Epidermal melanocyte (primary cell): ENCODE results near the gene MINK1.
A peak's percentile ranks its signal among the peaks of the same experiment; 100 is the strongest.

ENCODE experiments used
- DNase-seq: peaks from one replicate; pipeline ENCODE4 v3.0.0; 2011; ENCODE audit warnings: low spot score; ENCODE audit not compliant: insufficient read length

Gene MINK1

GRCh38 chr17:4932756-4933155, 99.6 kb downstream of the MINK1 start:
- no peak for DNase-seq

DNA sequence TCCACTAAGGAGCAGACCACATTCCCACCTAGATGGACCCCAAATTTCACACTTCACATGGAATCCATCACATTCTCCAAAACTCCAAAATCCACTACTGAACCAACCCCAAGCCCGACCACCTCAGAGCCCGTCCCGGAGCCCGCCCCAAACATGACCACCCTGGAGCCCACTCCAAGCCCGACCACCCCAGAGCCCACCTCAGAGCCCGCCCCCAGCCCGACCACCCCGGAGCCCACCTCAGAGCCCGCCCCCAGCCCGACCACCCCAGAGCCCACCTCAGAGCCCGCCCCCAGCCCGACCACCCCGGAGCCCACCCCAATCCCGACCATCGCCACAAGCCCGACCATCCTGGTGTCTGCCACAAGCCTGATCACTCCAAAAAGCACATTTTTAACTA, 100.5 kb downstream of the MINK1 start:
- no peak for DNase-seq

DNA sequence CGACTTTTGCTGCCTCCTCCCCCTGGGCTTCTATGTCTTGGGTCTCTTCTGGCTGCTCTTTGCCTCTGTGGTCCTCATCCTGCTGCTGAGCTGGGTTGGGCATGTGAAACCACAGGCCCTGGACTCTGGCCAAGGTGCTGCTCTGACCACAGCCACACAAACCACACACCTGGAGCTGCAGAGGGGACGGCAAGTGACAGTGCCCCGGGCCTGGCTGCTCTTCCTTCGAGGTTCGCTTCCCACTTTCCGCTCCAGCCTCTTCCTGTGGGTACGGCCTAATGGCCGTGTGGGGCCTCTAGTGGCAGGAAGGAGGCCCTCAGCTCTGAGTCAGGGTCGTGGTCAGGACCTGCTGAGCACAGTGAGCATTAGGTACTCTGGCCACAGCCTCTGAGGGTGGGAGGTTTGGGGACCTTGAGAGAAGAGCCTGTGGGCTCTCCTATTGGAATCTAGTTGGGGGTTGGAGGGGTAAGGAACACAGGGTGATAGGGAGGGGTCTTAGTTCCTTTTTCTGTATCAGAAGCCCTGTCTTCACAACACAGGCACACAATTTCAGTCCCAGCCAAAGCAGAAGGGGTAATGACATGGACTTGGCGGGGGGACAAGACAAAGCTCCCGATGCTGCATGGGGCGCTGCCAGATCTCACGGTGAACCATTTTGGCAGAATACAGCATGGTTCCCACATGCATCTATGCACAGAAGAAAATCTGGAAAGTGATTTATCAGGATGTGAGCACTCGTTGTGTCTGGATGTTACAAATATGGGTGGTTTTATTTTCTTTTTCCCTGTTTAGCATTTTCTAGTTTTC, 101.2 kb downstream of the MINK1 start:
- peak; percentile 17 for DNase-seq

DNA sequence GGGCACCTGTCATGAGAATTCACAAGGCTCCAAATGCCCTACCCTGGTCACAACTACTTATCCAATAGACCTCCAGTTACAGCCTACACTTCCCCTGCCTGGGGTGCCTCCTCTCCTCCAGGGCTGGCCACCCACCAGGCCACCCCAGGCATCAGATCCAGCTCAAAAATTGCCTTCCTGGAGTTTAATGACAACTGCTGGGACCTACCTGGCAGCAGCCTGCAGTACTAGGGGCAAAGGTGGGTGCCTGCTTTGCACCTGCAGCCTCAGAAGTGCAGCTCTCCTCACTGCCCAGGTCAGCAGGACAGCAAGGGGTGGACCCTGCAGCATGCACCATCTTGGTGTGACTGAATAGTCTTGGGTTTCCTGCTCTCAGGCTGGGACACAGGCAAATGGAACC, 102.5 kb downstream of the MINK1 start:
- peak; percentile 3 for DNase-seq

DNA sequence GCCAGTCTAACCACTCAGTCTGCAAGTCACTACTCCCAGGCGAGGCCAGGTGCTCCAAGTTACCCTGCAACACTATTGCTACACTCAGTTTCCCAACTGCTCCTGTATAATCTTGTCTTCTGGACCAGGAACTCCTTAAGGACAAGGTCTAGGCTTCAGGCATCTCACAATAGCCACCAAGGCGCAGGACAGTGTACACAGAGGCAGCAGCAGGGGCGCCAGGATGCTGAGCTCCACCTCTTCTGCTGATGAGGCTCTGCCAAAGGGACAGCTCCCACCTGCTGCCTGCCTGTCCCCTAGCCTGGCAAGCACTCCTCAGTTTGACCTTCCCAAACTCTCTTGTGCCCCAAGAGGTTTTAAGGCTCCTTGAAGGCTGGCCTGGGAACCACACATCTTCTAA, 103.3 kb downstream of the MINK1 start:
- peak; percentile 12 for DNase-seq

- DNase-seq, result no peak
These were observed 104.4 kb downstream of the MINK1 start for GRCh38 chr17:4937553-4937952.

GRCh38 chr17:4938069-4938491, 104.9 kb downstream of the MINK1 start:
- DNase-seq, result peak; percentile 15

- peak; percentile 15 for DNase-seq
These were observed 105.8 kb downstream of the MINK1 start for GRCh38 chr17:4938688-4939545.

GRCh38 chr17:4939546-4939795, 106.3 kb downstream of the MINK1 start:
- no peak for DNase-seq

DNA sequence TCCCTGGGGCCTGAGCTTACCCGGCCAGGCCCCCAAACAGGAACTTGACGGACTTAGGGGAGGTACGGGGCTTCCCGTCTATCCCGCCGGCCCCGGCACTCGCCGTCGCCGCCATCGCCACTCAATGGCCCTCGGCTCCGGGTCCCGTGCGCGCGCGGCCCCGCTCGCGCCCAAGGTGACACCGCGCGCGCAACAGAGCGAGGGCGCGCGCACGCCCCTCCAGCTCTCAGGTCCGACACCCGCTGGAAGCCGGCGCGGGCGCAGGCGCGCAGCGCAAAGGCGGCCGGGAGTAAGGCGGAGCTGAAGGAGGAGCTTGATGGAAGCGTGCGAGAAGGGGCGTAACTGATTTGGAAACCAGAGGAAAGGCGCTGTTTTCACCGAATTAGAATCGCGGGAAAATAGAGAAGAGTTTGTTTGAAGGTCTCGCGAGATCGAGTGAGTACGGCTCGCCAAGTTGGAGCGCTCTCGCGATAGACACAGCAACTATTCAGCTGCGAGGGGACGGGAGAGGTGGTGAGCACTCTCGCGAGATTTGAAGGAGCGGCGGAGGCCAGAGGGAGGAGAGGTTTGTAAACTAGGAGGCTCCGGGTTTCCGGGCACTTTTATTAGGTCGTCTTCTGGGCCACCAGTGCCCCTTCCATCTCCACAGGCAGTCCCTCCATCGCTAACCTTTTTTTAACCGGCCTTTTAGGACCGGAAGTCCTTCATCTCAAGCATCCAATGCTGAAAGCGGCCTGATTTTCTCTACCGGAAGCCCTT, 106.8 kb downstream of the MINK1 start, which contains the start of the genes RNF167 and SLC25A11:
RNF167 (plus strand) TSS at position 473 of the 759 bp plus-strand sequence. CDS start 642 bp downstream, outside the sequence.
SLC25A11 (minus strand) TSS at position 251 of the 759 bp plus-strand sequence; CDS start at position 115, 136 bp downstream.
- DNase-seq, result peak; percentile 99

DNA sequence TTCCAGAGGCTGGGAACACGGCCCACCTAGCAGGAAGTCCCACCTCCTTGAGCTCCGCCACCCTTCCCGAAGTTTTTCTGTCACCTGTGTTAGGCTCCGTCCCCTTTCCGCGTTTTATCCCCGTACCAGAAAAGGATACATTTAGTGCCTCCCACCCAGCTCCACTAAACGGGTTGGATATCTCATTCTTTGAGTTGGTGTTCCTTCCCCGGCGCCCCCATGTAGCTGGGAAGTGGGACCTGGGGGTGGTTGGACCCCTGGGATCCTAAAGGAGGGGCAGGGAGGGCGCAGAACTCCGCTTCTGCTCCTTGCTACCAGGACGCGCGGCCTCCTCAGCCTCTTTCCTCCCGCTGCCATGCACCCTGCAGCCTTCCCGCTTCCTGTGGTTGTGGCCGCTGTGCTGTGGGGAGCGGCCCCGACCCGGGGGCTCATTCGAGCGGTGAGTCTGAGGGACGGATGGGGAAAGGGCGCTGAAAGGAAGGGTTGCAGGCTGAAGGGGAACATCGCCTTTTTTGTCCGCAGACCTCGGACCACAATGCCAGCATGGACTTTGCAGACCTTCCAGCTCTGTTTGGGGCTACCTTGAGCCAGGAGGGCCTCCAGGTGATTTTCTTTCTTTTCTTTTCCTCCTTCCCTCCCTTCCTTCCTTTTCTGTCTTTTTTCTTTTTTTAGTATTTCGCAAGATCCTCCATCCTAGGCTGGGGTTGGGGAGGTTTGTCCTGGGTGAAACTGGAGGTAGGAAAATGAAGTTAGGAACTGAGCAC, 107.6 kb downstream of the MINK1 start:
- peak; percentile 91 for DNase-seq

DNA sequence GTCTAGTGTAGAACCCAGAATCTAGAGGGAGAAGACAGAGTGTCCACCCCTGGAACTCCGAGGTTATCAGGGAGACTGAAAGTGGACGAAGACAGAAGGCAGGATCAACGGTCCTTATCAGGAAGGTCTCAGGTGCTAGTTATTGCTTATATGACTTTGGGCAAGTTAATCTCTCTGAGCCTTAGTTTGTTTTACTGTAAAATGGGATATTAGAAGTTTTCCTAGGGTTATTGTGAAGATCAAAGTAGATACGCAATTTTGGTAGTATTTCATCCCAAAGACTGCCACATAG, 108.1 kb downstream of the MINK1 start:
- no peak for DNase-seq

- DNase-seq, result no peak
These were observed 109.8 kb downstream of the MINK1 start for GRCh38 chr17:4942760-4943508.

DNA sequence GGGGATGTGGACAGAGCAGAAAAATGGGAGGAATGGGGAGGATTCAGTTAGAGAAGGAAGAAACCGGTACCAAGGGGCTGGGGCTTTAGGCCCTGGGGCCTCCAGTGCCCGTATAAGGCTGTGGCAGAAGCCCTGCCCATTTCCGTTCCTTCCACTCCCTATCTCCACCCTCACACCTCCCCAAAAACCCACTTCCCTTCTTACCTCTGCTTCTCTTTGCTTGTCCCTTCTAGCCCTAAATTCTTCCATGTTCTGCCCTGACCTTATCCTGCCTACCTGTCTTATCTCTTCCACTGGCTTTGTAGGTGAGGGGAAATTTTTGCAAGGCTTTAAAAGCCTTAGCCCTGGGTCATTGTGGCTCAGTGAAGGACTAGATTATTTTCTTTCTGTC, 111.0 kb downstream of the MINK1 start:
- peak; percentile 10 for DNase-seq

GRCh38 chr17:4944554-4945175, 111.5 kb downstream of the MINK1 start:
- DNase-seq, result peak; percentile 5

GRCh38 chr17:4945176-4945943, 112.2 kb downstream of the MINK1 start:
- peak; percentile 34 for DNase-seq

DNA sequence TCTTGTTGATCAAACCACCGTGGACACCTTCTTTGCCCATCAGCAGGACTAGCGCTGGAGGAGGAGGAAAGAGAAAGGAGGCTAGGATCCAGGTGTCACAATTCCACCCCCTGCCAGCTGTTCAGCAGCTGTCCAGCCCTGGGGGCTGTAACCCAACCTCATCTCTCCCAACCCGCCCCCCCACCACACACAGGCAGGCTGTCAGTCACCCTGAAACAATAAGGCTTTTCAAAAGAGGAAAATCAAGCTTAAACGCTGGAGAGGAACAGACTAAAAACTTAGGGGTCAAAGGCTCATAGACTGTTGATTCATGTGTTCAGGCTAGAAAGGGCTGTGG, 112.8 kb downstream of the MINK1 start:
- peak; percentile 22 for DNase-seq

DNA sequence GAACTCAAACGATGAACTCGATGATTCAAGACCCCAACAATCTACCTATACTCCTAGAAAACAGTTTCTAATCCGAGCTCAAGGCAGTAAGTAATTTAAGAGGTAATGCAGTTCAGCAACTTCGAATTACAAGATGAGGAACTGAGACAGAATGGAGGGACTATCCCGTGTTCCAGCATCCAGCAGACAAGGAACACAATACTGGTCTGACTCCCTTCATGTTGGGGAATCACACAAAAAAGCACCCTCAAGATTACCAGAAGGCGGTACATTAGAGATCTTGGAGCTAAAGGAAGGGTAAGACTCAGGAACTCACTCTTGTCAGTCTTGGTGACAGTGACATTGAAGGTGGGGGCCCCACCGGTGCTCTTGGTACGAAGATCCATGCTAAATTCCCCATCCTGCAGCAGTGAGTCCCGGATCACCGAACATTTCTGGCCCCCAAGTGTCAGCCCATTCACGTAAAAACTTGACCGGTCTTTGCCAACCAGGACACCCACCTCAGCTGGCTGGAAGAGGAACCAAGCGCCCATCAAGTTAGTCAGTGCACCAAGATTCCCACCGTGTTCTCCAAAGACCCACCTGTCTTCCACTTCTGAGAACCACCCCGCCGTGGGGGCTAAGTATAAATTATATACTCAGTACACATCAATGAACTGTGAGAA, 113.3 kb downstream of the MINK1 start:
- peak; percentile 4 for DNase-seq

DNA sequence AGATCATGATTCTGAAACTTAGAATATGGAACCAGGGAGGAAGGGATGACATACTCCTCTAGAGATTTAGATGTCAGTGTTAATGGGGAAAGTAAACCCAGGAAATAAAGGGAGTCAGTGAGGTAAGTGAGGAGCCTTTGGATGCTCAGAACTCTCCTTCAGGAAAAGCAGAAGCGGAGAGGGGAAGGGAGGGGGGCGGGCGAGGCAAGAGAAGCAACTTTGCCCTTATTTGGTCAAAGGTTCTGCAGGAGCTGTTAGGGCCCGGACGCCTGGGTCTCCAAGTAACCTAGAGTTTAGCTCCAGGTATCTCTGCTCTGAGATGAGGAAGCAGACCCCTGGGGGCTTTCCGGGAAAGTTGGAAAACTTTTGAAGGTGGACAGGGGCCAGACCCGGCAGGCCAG, 113.9 kb downstream of the MINK1 start:
- DNase-seq, result peak; percentile 12
